Peyer's patch (tissue), 4 donors: Measurements from ENCODE around the gene PGM5. TPM values are rescaled to one million over a fixed set of nuclear protein-coding genes. Genes with fewer than 3 reads are reported as not detected.

ENCODE experiments used
- DNase-seq, 3 donors: peaks; one replicate each; pipeline ENCODE4 v3.0.0-alpha.2; 2017 to 2019
- H3K27ac ChIP-seq, 4 donors: fragments of 200-600 bp; sonication (generic); one replicate each; pipeline ENCODE4 v1.5.1; 2016 to 2019
- H3K27me3 ChIP-seq, 2 donors: fragments of 200-600 bp; sonication (generic); one replicate each; pipeline ENCODE4 v1.5.1; 2019
- H3K36me3 ChIP-seq, 3 donors: fragments of 200-600 bp; sonication (generic); one replicate each; pipeline ENCODE4 v1.5.1; 2016 to 2019
- H3K4me1 ChIP-seq, 4 donors: fragments of 200-600 bp; sonication (generic); one replicate each; pipeline ENCODE4 v1.5.1; 2016 to 2019
- H3K4me3 ChIP-seq, 4 donors: fragments of 200-600 bp; sonication (generic); 1 replicate in 3 of 4; 2 replicates in 1 of 4; pipeline ENCODE4 v1.5.1; 2016 to 2019; ENCODE audit warnings: mild to moderate bottlenecking in 1 of 4
- H3K9me3 ChIP-seq, 4 donors: fragments of 200-600 bp; sonication (generic); one replicate each; pipeline ENCODE4 v1.5.1; 2016 to 2019; ENCODE audit warnings: mild to moderate bottlenecking in 1 of 4
- POLR2A ChIP-seq, 2 donors: fragments of 450-650 bp; IDR thresholded peaks; one replicate each; pipeline ENCODE4 v1.5.1; 2017; ENCODE audit warnings: antibody characterized with exemption in 2 of 2, mild to moderate bottlenecking in 2 of 2, moderate library complexity in 2 of 2
- total RNA-seq, 4 donors: library from RNA; depleted of rRNA; stranded (reverse); fragments of >200 nt; gene quantifications; one replicate each; pipeline ENCODE4 v1.1.0, GENCODE V29; 2016
- TF ChIP-seq, protein P1 (sequence below), 6 experiments: fragments of 450-650 bp in 4 of 6; fragments of 200-600 bp in 2 of 6; sonication (generic) in 1 of 6; IDR thresholded peaks; one replicate each; pipeline ENCODE4 v1.5.1; 2017 to 2019; ENCODE audit warnings: antibody characterized with exemption in 6 of 6, mild to moderate bottlenecking in 3 of 6, moderate library complexity in 1 of 6

Gene PGM5
- total RNA-seq, 4 donors from 2014 or later: 7.5 to 30.5 (median 23.6) TPM

DNA sequence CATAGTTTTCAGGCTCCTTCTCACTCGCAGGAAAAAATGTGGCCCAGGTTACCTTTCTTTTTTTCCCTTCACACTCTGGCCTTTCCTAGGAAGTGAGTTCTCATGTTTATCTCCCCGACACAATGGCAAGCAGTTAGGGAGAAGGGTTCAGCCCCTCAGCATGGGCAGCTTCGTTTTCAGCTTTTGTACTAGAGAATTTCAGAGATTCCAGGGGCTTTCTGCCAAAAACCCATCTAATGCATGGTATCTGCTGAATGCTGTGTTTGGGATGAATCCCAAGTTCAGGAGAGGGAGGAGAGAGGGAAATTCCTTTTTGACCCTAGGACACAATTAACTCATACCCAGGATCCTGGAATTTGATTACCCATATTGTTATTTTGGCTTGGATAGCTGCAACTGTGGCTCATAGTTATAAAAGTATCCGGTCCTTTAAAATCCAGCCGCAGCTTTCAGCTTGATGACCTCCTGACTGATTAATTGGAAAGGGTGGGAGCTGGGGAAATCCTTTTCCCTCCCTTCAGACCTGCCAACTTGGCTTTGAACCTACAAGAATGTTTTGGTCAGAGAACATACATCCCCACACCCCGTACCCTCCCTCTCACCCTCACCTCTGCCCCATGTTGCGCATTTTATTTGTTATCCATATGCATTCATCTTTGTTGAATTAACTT is 105.8 kb downstream of the PGM5 start:
- no peaks in the 10 kb centered on the region for H3K9me3 ChIP-seq
- peak overlapping the region in 2 of 4 donors; percentile 30 to 55 for H3K27ac ChIP-seq
- no peak for DNase-seq
- H3K27me3 ChIP-seq: no peaks in the 10 kb centered on the region
- no peaks in the 10 kb centered on the region for H3K4me1 ChIP-seq
- no peaks in the 10 kb centered on the region for H3K36me3 ChIP-seq
- no peak for TF ChIP-seq POLR2A (IDR thresholded peaks at IDR 0.05)
- TF ChIP-seq, protein P1, sequence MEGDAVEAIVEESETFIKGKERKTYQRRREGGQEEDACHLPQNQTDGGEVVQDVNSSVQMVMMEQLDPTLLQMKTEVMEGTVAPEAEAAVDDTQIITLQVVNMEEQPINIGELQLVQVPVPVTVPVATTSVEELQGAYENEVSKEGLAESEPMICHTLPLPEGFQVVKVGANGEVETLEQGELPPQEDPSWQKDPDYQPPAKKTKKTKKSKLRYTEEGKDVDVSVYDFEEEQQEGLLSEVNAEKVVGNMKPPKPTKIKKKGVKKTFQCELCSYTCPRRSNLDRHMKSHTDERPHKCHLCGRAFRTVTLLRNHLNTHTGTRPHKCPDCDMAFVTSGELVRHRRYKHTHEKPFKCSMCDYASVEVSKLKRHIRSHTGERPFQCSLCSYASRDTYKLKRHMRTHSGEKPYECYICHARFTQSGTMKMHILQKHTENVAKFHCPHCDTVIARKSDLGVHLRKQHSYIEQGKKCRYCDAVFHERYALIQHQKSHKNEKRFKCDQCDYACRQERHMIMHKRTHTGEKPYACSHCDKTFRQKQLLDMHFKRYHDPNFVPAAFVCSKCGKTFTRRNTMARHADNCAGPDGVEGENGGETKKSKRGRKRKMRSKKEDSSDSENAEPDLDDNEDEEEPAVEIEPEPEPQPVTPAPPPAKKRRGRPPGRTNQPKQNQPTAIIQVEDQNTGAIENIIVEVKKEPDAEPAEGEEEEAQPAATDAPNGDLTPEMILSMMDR (IDR thresholded peaks at IDR 0.05): no peak
- no peak overlapping the region for H3K4me3 ChIP-seq

DNA sequence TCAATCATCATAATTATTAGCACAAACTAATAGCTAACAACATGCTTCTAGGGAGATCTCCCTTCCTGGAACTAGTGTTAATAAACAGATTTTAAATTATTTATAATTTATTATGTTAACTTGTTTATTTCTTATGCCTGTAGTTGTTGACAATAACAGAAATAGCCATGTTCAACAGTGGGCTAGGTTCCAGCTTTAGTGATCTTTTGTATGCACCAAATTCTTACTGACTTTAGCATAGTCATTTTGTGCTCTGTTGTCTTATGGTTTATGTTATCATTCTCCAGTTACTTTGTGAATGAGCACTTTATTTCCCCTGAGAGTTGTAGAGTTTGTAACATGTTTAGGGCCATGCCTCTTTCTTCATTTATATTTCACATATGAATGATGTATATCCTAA is 113.7 kb downstream of the PGM5 start:
- Histone ChIP-seq H3K27ac (no peak overlapping the region), H3K4me1 (no peaks in the 10 kb centered on the region), H3K36me3 (no peaks in the 10 kb centered on the region), H3K9me3 (no peaks in the 10 kb centered on the region), H3K4me3 (no peak overlapping the region), H3K27me3 (no peaks in the 10 kb centered on the region)
- TF ChIP-seq POLR2A (IDR thresholded peaks at IDR 0.05): no peak
- TF ChIP-seq, protein P1 (IDR thresholded peaks at IDR 0.05): no peak
- no peak for DNase-seq

GRCh38 chr9:68470634-68471033 is 114.2 kb downstream of the PGM5 start:
- no peak overlapping the region for H3K27ac ChIP-seq
- H3K27me3 ChIP-seq: no peaks in the 10 kb centered on the region
- no peaks in the 10 kb centered on the region for H3K9me3 ChIP-seq
- no peak for TF ChIP-seq POLR2A (IDR thresholded peaks at IDR 0.05)
- TF ChIP-seq, protein P1 (IDR thresholded peaks at IDR 0.05): no peak
- no peak overlapping the region for H3K4me3 ChIP-seq
- no peaks in the 10 kb centered on the region for H3K36me3 ChIP-seq
- no peak for DNase-seq
- no peaks in the 10 kb centered on the region for H3K4me1 ChIP-seq

DNA sequence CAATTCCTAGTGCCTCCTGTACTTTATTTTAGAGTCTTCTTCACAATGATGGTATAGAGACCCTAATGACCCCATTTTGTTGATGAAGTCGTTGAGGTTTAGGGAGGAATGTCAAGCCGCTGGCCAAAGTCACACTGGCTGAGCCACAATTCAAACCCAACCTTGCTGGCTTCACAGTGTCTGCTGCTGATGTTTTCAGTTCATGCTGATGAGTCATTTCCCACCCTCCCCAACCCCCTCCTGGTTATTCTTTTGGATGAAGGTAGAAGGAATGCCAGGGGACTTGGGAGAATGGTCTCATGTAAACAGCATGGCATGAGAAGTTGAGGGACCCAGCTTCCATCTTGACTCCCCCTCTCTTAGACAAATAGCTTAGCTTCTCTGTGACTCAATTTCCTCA is 115.7 kb downstream of the PGM5 start:
- TF ChIP-seq, protein P1 (IDR thresholded peaks at IDR 0.05): no peak
- TF ChIP-seq POLR2A (IDR thresholded peaks at IDR 0.05): no peak
- H3K4me3 ChIP-seq: no peak overlapping the region
- no peaks in the 10 kb centered on the region for H3K4me1 ChIP-seq
- H3K27me3 ChIP-seq: no peaks in the 10 kb centered on the region
- DNase-seq: no peak
- H3K27ac ChIP-seq: no peak overlapping the region
- no peaks in the 10 kb centered on the region for H3K9me3 ChIP-seq
- H3K36me3 ChIP-seq: no peaks in the 10 kb centered on the region

- H3K27ac ChIP-seq: no peak overlapping the region
Observed at GRCh38 chr9:68473790-68474189, 117.4 kb downstream of the PGM5 start.

More at GRCh38 chr9:68473790-68474189, 117.4 kb downstream of the PGM5 start:
- H3K4me3 ChIP-seq: no peak overlapping the region
- TF ChIP-seq POLR2A (IDR thresholded peaks at IDR 0.05): no peak
- TF ChIP-seq, protein P1 (IDR thresholded peaks at IDR 0.05): no peak
- no peaks in the 10 kb centered on the region for H3K4me1 ChIP-seq
- H3K27me3 ChIP-seq: no peaks in the 10 kb centered on the region
- no peak for DNase-seq
- H3K36me3 ChIP-seq: no peaks in the 10 kb centered on the region
- H3K9me3 ChIP-seq: no peaks in the 10 kb centered on the region
